C4-2B (cell line): ENCODE data around the gene LRRC47.

Source experiments
- ZFX ChIP-seq: fragments of 450-650 bp; IDR thresholded peaks from 2 replicates; pipeline ENCODE4 v1.6.1; 2017
- TF ChIP-seq, protein P1 (sequence below): fragments of 450-650 bp; conservative IDR thresholded peaks from 2 replicates; pipeline ENCODE4 v1.5.1; 2017; ENCODE audit warnings: mild to moderate bottlenecking

- TF ChIP-seq, protein P1, sequence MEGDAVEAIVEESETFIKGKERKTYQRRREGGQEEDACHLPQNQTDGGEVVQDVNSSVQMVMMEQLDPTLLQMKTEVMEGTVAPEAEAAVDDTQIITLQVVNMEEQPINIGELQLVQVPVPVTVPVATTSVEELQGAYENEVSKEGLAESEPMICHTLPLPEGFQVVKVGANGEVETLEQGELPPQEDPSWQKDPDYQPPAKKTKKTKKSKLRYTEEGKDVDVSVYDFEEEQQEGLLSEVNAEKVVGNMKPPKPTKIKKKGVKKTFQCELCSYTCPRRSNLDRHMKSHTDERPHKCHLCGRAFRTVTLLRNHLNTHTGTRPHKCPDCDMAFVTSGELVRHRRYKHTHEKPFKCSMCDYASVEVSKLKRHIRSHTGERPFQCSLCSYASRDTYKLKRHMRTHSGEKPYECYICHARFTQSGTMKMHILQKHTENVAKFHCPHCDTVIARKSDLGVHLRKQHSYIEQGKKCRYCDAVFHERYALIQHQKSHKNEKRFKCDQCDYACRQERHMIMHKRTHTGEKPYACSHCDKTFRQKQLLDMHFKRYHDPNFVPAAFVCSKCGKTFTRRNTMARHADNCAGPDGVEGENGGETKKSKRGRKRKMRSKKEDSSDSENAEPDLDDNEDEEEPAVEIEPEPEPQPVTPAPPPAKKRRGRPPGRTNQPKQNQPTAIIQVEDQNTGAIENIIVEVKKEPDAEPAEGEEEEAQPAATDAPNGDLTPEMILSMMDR: no peak
- no peak for TF ChIP-seq ZFX
Measured at GRCh38 chr1:3814065-3814464, 17.8 kb upstream of the LRRC47 start.
